GM23248 (cell line): ENCODE results near the gene MARK1. TPM values are rescaled to one million over a fixed set of nuclear protein-coding genes. Genes with fewer than 3 reads are reported as not detected.

Experiments
- DNase-seq: peaks from one replicate; pipeline ENCODE4 v3.0.0-alpha.2; 2015
- H2AFZ ChIP-seq: fragments of 200-600 bp; sonication (generic); 2 replicates; pipeline ENCODE4 v1.6.1; 2016; ENCODE audit warnings: antibody characterized with exemption
- H3F3A ChIP-seq: fragments of 200-600 bp; sonication (generic); 2 replicates; pipeline ENCODE4 v1.6.1; 2016; ENCODE audit warnings: mild to moderate bottlenecking, antibody characterized with exemption, mixed run types; ENCODE audit not compliant: insufficient read depth
- H3K27ac ChIP-seq: fragments of 200-600 bp; sonication (generic); 2 replicates; pipeline ENCODE4 v1.5.1; 2016; ENCODE audit warnings: mild to moderate bottlenecking
- H3K27me3 ChIP-seq: fragments of 200-600 bp; sonication (generic); replicated peaks from 2 replicates; pipeline ENCODE4 v1.6.1; 2016; ENCODE audit warnings: mild to moderate bottlenecking; ENCODE audit not compliant: insufficient read depth
- H3K36me3 ChIP-seq: fragments of 200-600 bp; sonication (generic); 2 replicates; pipeline ENCODE4 v1.6.1; 2016; ENCODE audit warnings: low read depth, mild to moderate bottlenecking
- H3K4me1 ChIP-seq: fragments of 200-600 bp; sonication (generic); 2 replicates; pipeline ENCODE4 v1.6.1; 2016; ENCODE audit warnings: mild to moderate bottlenecking; ENCODE audit not compliant: insufficient read depth
- H3K4me2 ChIP-seq: fragments of 200-600 bp; sonication (generic); one replicate; pipeline ENCODE4 v1.6.1; 2016; ENCODE audit warnings: mild to moderate bottlenecking; ENCODE audit not compliant: unreplicated experiment
- H3K4me3 ChIP-seq: fragments of 200-600 bp; sonication (generic); 2 replicates; pipeline ENCODE4 v1.5.1; 2016; ENCODE audit warnings: mild to moderate bottlenecking
- H3K79me2 ChIP-seq: fragments of 200-600 bp; sonication (generic); 2 replicates; pipeline ENCODE4 v1.6.1; 2016; ENCODE audit warnings: mild to moderate bottlenecking; ENCODE audit not compliant: insufficient read depth
- H3K9ac ChIP-seq: fragments of 200-600 bp; sonication (generic); 2 replicates; pipeline ENCODE4 v1.6.1; 2016; ENCODE audit warnings: mild to moderate bottlenecking
- H3K9me2 ChIP-seq: fragments of 200-600 bp; sonication (generic); 2 replicates; pipeline ENCODE4 v1.6.1; 2016; ENCODE audit warnings: mixed run types, mild to moderate bottlenecking, moderate library complexity; ENCODE audit not compliant: insufficient read depth
- H3K9me3 ChIP-seq: fragments of 200-600 bp; sonication (generic); one replicate; pipeline ENCODE4 v1.6.1; 2017; ENCODE audit warnings: low read depth
- H4K20me1 ChIP-seq: fragments of 200-600 bp; sonication (generic); 2 replicates; pipeline ENCODE4 v1.6.0; 2016; ENCODE audit not compliant: insufficient read depth
- EZH2 ChIP-seq: fragments of 200-600 bp; sonication (generic); IDR thresholded peaks from 2 replicates; pipeline ENCODE4 v1.6.1; 2018; ENCODE audit warnings: antibody characterized with exemption, mild to moderate bottlenecking; ENCODE audit not compliant: insufficient read depth, poor library complexity, severe bottlenecking
- EZH2phosphoT487 ChIP-seq: fragments of 200-600 bp; sonication (generic); IDR thresholded peaks from 2 replicates; pipeline ENCODE4 v1.6.1; 2018; ENCODE audit warnings: antibody characterized with exemption, moderate library complexity, mild to moderate bottlenecking, low read depth; ENCODE audit not compliant: insufficient read depth
- WGBS, 2 experiments: methylation state at CpG; one replicate each; pipeline ENCODE4 v1.1.6; 2015 to 2017; ENCODE audit warnings: low lambda C conversion rate in 2 of 2, low coverage in 1 of 2; ENCODE audit errors: missing lambda C conversion rate in 2 of 2; 5-methylcytosine and 5-hydroxymethylcytosine counted together
- in situ Hi-C: fragments of 300-500 bp; cut with MboI; formaldehyde crosslinking; loops from 2 replicates; pipeline ENCODE4 v1.15.0; 2020
- polyA plus RNA-seq: library from polyadenylated mRNA; unstranded; fragments of >200 nt; fragmentation: Nextera tagmentation; extraction: Ambion mirVana; gene quantifications from 2 replicates; pipeline ENCODE4 v1.2.1, GENCODE V29; 2016
- total RNA-seq: library from RNA; depleted of rRNA; stranded (reverse); fragments of >200 nt; shearing (Covaris generic); gene quantifications from 2 replicates; pipeline ENCODE4 v1.2.3, GENCODE V29; 2014

MARK1 gene
- total and polyA plus RNA-seq, 2 experiments from 2014 or later = 0.40 to 0.65 TPM

GRCh38 chr1:220521778-220522177 is 6.2 kb upstream of the MARK1 start:
- in situ Hi-C loops = no loop called here
- no peak overlapping the region for H3K4me2 ChIP-seq
- H3K9me2 ChIP-seq = no peaks in the 10 kb centered on the region
- H3F3A ChIP-seq = no peaks in the 10 kb centered on the region
- H3K9me3 ChIP-seq = no peaks in the 10 kb centered on the region
- H3K27me3 ChIP-seq = peaks cover 36% of the 10 kb centered on the region
- no peak overlapping the region for H3K27ac ChIP-seq
- H2AFZ ChIP-seq = no peak overlapping the region
- H3K4me3 ChIP-seq = no peak overlapping the region
- whole genome bisulfite sequencing, 2 experiments = 24 to 35% methylated on average over 1 of the region's 1 CpG
- H3K79me2 ChIP-seq = no peaks in the 10 kb centered on the region
- no peak for TF ChIP-seq EZH2
- TF ChIP-seq EZH2phosphoT487 = no peak
- no peaks in the 10 kb centered on the region for H4K20me1 ChIP-seq
- H3K4me1 ChIP-seq = no peaks in the 10 kb centered on the region
- no peaks in the 10 kb centered on the region for H3K36me3 ChIP-seq
- H3K9ac ChIP-seq = no peak overlapping the region
- no peak for DNase-seq

- Histone ChIP-seq H3F3A (no peaks in the 10 kb centered on the region), H3K36me3 (no peaks in the 10 kb centered on the region), H3K4me3 (no peak overlapping the region), H3K79me2 (no peaks in the 10 kb centered on the region), H3K27ac (no peak overlapping the region), H3K9ac (no peak overlapping the region), H3K4me1 (no peaks in the 10 kb centered on the region), H2AFZ (no peak overlapping the region), H3K27me3 (peaks cover 62% of the 10 kb centered on the region), H3K9me2 (no peaks in the 10 kb centered on the region), H3K4me2 (no peak overlapping the region), H4K20me1 (no peaks in the 10 kb centered on the region), H3K9me3 (no peaks in the 10 kb centered on the region)
- WGBS, 2 experiments = 65 to 67% methylated on average over 7 of the region's 7 CpGs
- TF ChIP-seq EZH2 (no peak), EZH2phosphoT487 (no peak)
- DNase-seq = no peak
- in situ Hi-C loops = no loop called here
Measured at GRCh38 chr1:220526294-220526693, 1.6 kb upstream of the MARK1 start.

DNA sequence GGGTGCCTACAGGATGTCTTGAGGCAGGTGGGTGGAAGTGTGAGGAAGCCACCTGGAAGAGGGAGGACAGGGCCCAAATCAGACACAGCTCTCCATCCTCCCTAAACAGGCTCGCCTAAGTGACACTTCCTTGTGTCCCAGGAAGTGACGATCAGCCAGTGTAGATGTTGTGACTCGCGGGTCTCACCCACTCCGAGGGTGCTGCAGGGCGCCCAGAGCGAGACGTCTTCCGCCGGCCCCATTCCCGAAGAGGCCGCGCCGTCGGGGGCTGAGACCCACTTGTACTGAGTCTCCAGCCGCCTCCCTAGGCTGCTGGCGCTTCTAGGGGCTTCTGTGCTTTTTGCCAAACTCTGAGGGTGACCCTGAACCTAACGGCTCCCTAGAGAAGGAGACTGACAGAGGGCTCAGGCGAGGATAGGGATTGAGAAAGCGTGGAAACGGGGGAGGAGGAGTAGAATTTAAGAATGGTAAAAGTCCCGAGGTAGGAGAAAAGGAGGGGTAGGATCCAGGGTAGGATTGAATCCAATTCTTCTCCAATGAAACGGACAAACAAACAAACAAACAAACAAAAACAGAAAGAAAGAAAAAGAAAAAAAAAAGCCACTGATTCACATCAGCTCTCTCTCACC is 543 bp upstream of the MARK1 start:
- Histone ChIP-seq H3K4me2 (peak overlapping the region; percentile 79), H3K79me2 (no peaks in the 10 kb centered on the region), H3K9me2 (no peaks in the 10 kb centered on the region), H3K9me3 (no peaks in the 10 kb centered on the region), H3K4me1 (no peaks in the 10 kb centered on the region), H3F3A (no peaks in the 10 kb centered on the region), H3K27ac (no peak overlapping the region), H3K4me3 (peak overlapping the region; percentile 75), H3K36me3 (no peaks in the 10 kb centered on the region), H3K27me3 (peaks cover 59% of the 10 kb centered on the region), H2AFZ (peak overlapping the region; percentile 87), H4K20me1 (no peaks in the 10 kb centered on the region), H3K9ac (peak overlapping the region; percentile 30)
- 1 to 3% methylated on average over 18 to 20 of the region's 23 CpGs for WGBS, 2 experiments
- DNase-seq = peak; percentile 15
- in situ Hi-C loops = no loop called here
- no peak for TF ChIP-seq EZH2phosphoT487
- TF ChIP-seq EZH2 = peak; percentile 88

GRCh38 chr1:220528679-220529501 is 954 bp downstream of the MARK1 start:
- no peak overlapping the region for H3K27ac ChIP-seq
- in situ Hi-C loops = no loop called here

More at GRCh38 chr1:220528679-220529501, 954 bp downstream of the MARK1 start:
- Histone ChIP-seq H2AFZ (peak overlapping the region; percentile 87), H3K9ac (peak overlapping the region; percentile 66), H3K36me3 (no peaks in the 10 kb centered on the region), H3K27me3 (peaks cover 56% of the 10 kb centered on the region), H3K4me3 (peak overlapping the region; percentile 75), H3F3A (no peaks in the 10 kb centered on the region), H3K9me2 (no peaks in the 10 kb centered on the region), H4K20me1 (no peaks in the 10 kb centered on the region), H3K4me2 (peak overlapping the region; percentile 79), H3K4me1 (no peaks in the 10 kb centered on the region), H3K79me2 (no peaks in the 10 kb centered on the region), H3K9me3 (no peaks in the 10 kb centered on the region)
- peak; percentile 23 for DNase-seq
- 1 to 2% methylated on average over 44 to 49 of the region's 55 CpGs for WGBS, 2 experiments
- TF ChIP-seq EZH2phosphoT487 (0 out of 2 replicates have a peak, but pooled peaks have one; percentile 27), EZH2 (peak; percentile 61)
